ENCODE results near the gene CISTR. TPM values are rescaled to one million over a fixed set of nuclear protein-coding genes. Genes with fewer than 3 reads are reported as not detected.
"Not testable (repeated sequence)": the region's sequence is repeated elsewhere in the genome, so short reads cannot be mapped to it uniquely, and the experiment has no call there.

The CISTR gene
- total RNA-seq, 1 donor from 2014 or later: not detected

DNA sequence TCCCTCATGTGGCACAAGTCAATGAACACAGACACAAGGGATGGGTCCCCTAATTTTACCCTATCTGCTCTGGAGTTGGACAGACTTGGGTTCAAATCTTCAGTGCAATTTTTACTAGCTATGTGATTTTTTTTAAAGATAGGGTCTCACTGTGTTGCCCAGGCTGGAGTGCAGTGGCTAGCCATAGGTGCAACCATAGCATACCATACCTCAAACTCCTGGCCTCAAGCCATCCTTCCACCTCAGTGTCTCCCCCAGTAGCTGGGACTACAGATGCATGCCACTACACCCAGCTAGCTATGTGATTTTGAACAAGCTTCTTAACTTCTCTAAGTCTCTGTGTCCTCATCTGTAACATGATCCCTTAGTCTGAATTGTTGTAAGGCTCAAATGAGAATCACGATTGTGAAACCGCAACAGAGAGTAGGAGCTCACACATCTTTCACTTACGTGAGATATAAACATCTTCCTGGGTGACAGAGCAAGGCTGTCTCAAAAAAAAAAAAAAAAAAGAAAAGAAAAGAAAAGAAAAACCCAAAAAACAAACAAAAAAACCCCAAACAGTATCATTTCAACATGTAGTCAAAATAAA is 29.2 kb downstream of the CISTR start:
- Mint-ChIP-seq H3K4me1 (ENCODE audit: low read depth, unreplicated experiment) (peaks cover 15% of the 10 kb centered on the region), H3K36me3 (ENCODE audit: low read depth, unreplicated experiment) (peaks cover 38% of the 10 kb centered on the region), H3K4me3 (ENCODE audit: unreplicated experiment) (no peak overlapping the region), H3K27ac (ENCODE audit: unreplicated experiment) (no peak overlapping the region), H3K27me3 (ENCODE audit: low read depth, unreplicated experiment) (no peaks in the 10 kb centered on the region), H3K9me3 (ENCODE audit: unreplicated experiment) (no peaks in the 10 kb centered on the region)
- Histone ChIP-seq H2AFZ (ENCODE audit: low read depth, low read length) (no peak overlapping the region), H3K27me3 (ENCODE audit: insufficient read depth, low read length) (no peaks in the 10 kb centered on the region), H3K4me2 (ENCODE audit: low read length) (no peak overlapping the region), H3K4me1 (ENCODE audit: insufficient read depth, low read length) (peaks cover 12% of the 10 kb centered on the region), H3K27ac (ENCODE audit: low read depth, low read length) (no peak overlapping the region), H3K36me3 (ENCODE audit: insufficient read depth, low read length) (peaks cover 6% of the 10 kb centered on the region), H4K20me1 (ENCODE audit: insufficient read depth, low read length) (peaks cover 5% of the 10 kb centered on the region), H3K9me3 (ENCODE audit: insufficient read depth, low read depth, low read length) (no peaks in the 10 kb centered on the region), H3K9ac (ENCODE audit: low read length) (no peak overlapping the region), H3K4me3 (ENCODE audit: insufficient read depth, low read depth, low read length) (no peak overlapping the region), H3K79me2 (ENCODE audit: insufficient read depth, low read length) (no peaks in the 10 kb centered on the region)
- FAIRE-seq: no peak
- TF ChIP-seq, protein P1, sequence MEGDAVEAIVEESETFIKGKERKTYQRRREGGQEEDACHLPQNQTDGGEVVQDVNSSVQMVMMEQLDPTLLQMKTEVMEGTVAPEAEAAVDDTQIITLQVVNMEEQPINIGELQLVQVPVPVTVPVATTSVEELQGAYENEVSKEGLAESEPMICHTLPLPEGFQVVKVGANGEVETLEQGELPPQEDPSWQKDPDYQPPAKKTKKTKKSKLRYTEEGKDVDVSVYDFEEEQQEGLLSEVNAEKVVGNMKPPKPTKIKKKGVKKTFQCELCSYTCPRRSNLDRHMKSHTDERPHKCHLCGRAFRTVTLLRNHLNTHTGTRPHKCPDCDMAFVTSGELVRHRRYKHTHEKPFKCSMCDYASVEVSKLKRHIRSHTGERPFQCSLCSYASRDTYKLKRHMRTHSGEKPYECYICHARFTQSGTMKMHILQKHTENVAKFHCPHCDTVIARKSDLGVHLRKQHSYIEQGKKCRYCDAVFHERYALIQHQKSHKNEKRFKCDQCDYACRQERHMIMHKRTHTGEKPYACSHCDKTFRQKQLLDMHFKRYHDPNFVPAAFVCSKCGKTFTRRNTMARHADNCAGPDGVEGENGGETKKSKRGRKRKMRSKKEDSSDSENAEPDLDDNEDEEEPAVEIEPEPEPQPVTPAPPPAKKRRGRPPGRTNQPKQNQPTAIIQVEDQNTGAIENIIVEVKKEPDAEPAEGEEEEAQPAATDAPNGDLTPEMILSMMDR (IDR thresholded peaks at IDR 0.05; ENCODE audit: insufficient read depth, low read depth, low read length): no peak
- no peak for TF ChIP-seq EZH2 (IDR thresholded peaks at IDR 0.05; ENCODE audit: insufficient read depth, low read length)
- no peak for DNase-seq (ENCODE audit: low read depth)

DNA sequence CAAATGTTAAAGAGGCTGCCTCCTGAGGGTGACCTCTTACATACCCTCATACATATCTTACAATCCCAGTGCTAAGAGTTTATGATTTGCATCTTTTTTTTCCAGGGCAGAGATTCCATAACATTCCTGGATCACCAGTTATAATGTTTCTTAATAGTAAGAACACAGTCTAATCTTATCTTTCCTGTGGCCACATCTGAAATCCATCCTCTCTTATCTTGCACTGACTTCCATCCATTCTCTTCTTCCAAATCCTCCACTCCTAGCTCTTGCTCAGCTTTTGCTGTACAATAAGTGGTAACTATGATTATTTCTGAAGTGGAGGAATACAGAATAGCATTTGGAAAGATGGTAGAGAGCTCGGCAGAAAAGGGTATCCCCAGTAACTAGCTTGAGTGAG is 30.8 kb downstream of the CISTR start:
- no peak overlapping the region for H3K4me3 ChIP-seq (ENCODE audit: insufficient read depth, low read depth, low read length)
- TF ChIP-seq EZH2 (IDR thresholded peaks at IDR 0.05; ENCODE audit: insufficient read depth, low read length): no peak
- TF ChIP-seq, protein P1 (IDR thresholded peaks at IDR 0.05; ENCODE audit: insufficient read depth, low read depth, low read length): no peak
- Mint-ChIP-seq H3K4me3 (ENCODE audit: unreplicated experiment) (no peak overlapping the region), H3K36me3 (ENCODE audit: low read depth, unreplicated experiment) (peaks cover 44% of the 10 kb centered on the region), H3K4me1 (ENCODE audit: low read depth, unreplicated experiment) (peaks cover 8% of the 10 kb centered on the region), H3K9me3 (ENCODE audit: unreplicated experiment) (peaks cover 2% of the 10 kb centered on the region), H3K27me3 (ENCODE audit: low read depth, unreplicated experiment) (no peaks in the 10 kb centered on the region), H3K27ac (ENCODE audit: unreplicated experiment) (no peak overlapping the region)
- H3K9me3 ChIP-seq (ENCODE audit: insufficient read depth, low read depth, low read length): no peaks in the 10 kb centered on the region
- DNase-seq (ENCODE audit: low read depth): no peak
- H3K79me2 ChIP-seq (ENCODE audit: insufficient read depth, low read length): no peaks in the 10 kb centered on the region
- H3K27ac ChIP-seq (ENCODE audit: low read depth, low read length): no peak overlapping the region
- no peak overlapping the region for H3K9ac ChIP-seq (ENCODE audit: low read length)
- H3K27me3 ChIP-seq (ENCODE audit: insufficient read depth, low read length): no peaks in the 10 kb centered on the region
- FAIRE-seq: no peak
- H3K36me3 ChIP-seq (ENCODE audit: insufficient read depth, low read length): peaks cover 6% of the 10 kb centered on the region
- H4K20me1 ChIP-seq (ENCODE audit: insufficient read depth, low read length): peaks cover 7% of the 10 kb centered on the region
- no peak overlapping the region for H3K4me2 ChIP-seq (ENCODE audit: low read length)
- H2AFZ ChIP-seq (ENCODE audit: low read depth, low read length): no peak overlapping the region
- peaks cover 2% of the 10 kb centered on the region for H3K4me1 ChIP-seq (ENCODE audit: insufficient read depth, low read length)

DNA sequence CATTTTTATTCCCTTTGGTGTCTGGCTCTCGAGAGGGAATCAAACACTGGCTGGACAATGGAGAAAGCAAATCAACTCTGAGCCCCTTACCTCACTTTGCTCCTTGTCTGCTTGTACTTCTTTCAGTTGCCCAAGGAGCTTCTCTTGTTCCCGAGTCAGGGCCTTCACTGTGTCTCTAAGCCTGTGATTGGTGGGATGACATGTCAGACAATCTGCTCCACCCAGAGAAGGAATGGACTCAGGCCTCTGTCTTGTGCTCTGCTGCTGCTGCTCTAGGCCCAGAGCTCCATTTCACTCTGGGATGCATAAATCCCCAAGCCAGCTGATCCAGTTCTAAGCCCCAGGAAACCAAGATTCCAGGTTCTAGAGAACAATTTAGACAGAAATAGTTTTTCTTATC is 32.1 kb downstream of the CISTR start:
- H3K36me3 ChIP-seq (ENCODE audit: insufficient read depth, low read length): peaks cover 9% of the 10 kb centered on the region
- FAIRE-seq: no peak
- no peak for TF ChIP-seq EZH2 (IDR thresholded peaks at IDR 0.05; ENCODE audit: insufficient read depth, low read length)
- TF ChIP-seq, protein P1 (IDR thresholded peaks at IDR 0.05; ENCODE audit: insufficient read depth, low read depth, low read length): no peak

DNA sequence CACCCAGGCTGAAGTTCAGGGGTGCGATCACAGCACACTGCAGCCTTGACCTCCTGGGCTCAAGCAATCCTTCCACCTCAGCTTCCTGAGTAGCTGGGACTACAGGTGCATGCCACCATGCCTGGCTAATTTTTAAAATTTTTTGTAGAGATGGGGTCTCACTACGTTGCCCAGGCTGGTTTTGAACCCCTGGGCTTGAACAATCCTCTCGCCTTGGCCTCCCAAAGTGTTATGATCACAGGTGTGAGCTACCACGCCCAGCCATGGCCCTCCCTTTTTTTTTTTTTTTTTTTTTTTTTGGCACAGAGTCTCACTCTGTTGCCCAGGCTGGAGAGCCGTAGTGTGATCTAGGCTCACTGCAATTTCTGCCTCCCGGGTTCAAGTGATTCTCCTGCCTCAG is 33.2 kb downstream of the CISTR start:
- not testable (repeated sequence) for H3K4me1 Mint-ChIP-seq (ENCODE audit: low read depth, unreplicated experiment); H4K20me1 ChIP-seq (ENCODE audit: insufficient read depth, low read length); H3K36me3 ChIP-seq (ENCODE audit: insufficient read depth, low read length); H3K4me2 ChIP-seq (ENCODE audit: low read length); H3K79me2 ChIP-seq (ENCODE audit: insufficient read depth, low read length); FAIRE-seq; H3K4me3 ChIP-seq (ENCODE audit: insufficient read depth, low read depth, low read length); H3K4me3 Mint-ChIP-seq (ENCODE audit: unreplicated experiment); H3K27me3 Mint-ChIP-seq (ENCODE audit: low read depth, unreplicated experiment); H3K27me3 ChIP-seq (ENCODE audit: insufficient read depth, low read length); DNase-seq (ENCODE audit: low read depth); H3K9me3 Mint-ChIP-seq (ENCODE audit: unreplicated experiment); H3K27ac Mint-ChIP-seq (ENCODE audit: unreplicated experiment); H3K27ac ChIP-seq (ENCODE audit: low read depth, low read length); H3K9me3 ChIP-seq (ENCODE audit: insufficient read depth, low read depth, low read length); H2AFZ ChIP-seq (ENCODE audit: low read depth, low read length); H3K4me1 ChIP-seq (ENCODE audit: insufficient read depth, low read length); H3K9ac ChIP-seq (ENCODE audit: low read length)
- peaks cover 49% of the 10 kb centered on the region for H3K36me3 Mint-ChIP-seq (ENCODE audit: low read depth, unreplicated experiment)

More for the DNA sequence above, 32.1 kb downstream of the CISTR start:
- Histone ChIP-seq H3K9me3 (ENCODE audit: insufficient read depth, low read depth, low read length) (no peaks in the 10 kb centered on the region), H3K4me2 (ENCODE audit: low read length) (no peak overlapping the region), H4K20me1 (ENCODE audit: insufficient read depth, low read length) (peaks cover 2% of the 10 kb centered on the region), H3K9ac (ENCODE audit: low read length) (no peak overlapping the region), H3K27ac (ENCODE audit: low read depth, low read length) (no peak overlapping the region), H3K4me3 (ENCODE audit: insufficient read depth, low read depth, low read length) (no peak overlapping the region), H3K4me1 (ENCODE audit: insufficient read depth, low read length) (no peaks in the 10 kb centered on the region), H3K27me3 (ENCODE audit: insufficient read depth, low read length) (no peaks in the 10 kb centered on the region), H2AFZ (ENCODE audit: low read depth, low read length) (no peak overlapping the region), H3K79me2 (ENCODE audit: insufficient read depth, low read length) (no peaks in the 10 kb centered on the region)
- no peak overlapping the region for H3K4me3 Mint-ChIP-seq (ENCODE audit: unreplicated experiment)
- H3K27ac Mint-ChIP-seq (ENCODE audit: unreplicated experiment): no peak overlapping the region
- peaks cover 44% of the 10 kb centered on the region for H3K36me3 Mint-ChIP-seq (ENCODE audit: low read depth, unreplicated experiment)
- H3K27me3 Mint-ChIP-seq (ENCODE audit: low read depth, unreplicated experiment): no peaks in the 10 kb centered on the region
- H3K4me1 Mint-ChIP-seq (ENCODE audit: low read depth, unreplicated experiment): no peaks in the 10 kb centered on the region
- H3K9me3 Mint-ChIP-seq (ENCODE audit: unreplicated experiment): peaks cover 2% of the 10 kb centered on the region
- no peak for DNase-seq (ENCODE audit: low read depth)

Data from astrocyte (in vitro differentiated cells and primary cell).